ENCODE results near the gene GAGE12J.
"Not testable (repeated sequence)": the region's sequence is repeated elsewhere in the genome, so short reads cannot be mapped to it uniquely, and the experiment has no call there.

DNA sequence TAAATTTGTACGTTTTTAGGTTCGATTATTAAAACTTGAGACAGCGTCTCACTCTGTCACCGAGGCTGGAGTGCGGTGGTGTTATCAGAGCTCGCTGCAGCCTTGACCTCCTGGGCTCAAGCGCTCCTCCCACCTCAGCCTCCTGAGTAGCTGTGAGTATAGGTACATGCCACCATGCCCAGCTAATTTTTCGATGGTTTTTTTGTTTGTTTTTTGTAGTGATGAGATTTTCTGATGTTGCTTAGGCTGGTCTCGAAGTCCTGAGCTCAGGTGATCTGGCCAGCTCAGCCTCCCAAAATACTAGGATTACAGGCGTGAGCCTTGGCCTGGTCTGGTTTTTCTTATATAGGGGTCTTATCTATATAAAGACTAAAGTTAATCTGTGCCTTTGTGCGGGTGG lies 8.6 kb downstream of the GAGE12J start:
- TF ChIP-seq, protein P1, sequence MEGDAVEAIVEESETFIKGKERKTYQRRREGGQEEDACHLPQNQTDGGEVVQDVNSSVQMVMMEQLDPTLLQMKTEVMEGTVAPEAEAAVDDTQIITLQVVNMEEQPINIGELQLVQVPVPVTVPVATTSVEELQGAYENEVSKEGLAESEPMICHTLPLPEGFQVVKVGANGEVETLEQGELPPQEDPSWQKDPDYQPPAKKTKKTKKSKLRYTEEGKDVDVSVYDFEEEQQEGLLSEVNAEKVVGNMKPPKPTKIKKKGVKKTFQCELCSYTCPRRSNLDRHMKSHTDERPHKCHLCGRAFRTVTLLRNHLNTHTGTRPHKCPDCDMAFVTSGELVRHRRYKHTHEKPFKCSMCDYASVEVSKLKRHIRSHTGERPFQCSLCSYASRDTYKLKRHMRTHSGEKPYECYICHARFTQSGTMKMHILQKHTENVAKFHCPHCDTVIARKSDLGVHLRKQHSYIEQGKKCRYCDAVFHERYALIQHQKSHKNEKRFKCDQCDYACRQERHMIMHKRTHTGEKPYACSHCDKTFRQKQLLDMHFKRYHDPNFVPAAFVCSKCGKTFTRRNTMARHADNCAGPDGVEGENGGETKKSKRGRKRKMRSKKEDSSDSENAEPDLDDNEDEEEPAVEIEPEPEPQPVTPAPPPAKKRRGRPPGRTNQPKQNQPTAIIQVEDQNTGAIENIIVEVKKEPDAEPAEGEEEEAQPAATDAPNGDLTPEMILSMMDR (conservative IDR thresholded peaks at IDR 0.05; ENCODE audit: low read length), result not testable (repeated sequence)
- not testable (repeated sequence) for TF ChIP-seq EZH2phosphoT487 (IDR thresholded peaks at IDR 0.05; ENCODE audit: borderline replicate concordance, low read depth, low read length)

All from OCI-LY7 (cell line).